GM12801 (cell line): ENCODE data around the gene NAA20.

ENCODE experiments used
- TF ChIP-seq, protein P1 (sequence below): IDR thresholded peaks from one replicate; pipeline ENCODE4 v1.5.1; 2011; ENCODE audit warnings: control low read depth; ENCODE audit not compliant: insufficient read length; ENCODE audit errors: extremely low read depth

The NAA20 gene

DNA sequence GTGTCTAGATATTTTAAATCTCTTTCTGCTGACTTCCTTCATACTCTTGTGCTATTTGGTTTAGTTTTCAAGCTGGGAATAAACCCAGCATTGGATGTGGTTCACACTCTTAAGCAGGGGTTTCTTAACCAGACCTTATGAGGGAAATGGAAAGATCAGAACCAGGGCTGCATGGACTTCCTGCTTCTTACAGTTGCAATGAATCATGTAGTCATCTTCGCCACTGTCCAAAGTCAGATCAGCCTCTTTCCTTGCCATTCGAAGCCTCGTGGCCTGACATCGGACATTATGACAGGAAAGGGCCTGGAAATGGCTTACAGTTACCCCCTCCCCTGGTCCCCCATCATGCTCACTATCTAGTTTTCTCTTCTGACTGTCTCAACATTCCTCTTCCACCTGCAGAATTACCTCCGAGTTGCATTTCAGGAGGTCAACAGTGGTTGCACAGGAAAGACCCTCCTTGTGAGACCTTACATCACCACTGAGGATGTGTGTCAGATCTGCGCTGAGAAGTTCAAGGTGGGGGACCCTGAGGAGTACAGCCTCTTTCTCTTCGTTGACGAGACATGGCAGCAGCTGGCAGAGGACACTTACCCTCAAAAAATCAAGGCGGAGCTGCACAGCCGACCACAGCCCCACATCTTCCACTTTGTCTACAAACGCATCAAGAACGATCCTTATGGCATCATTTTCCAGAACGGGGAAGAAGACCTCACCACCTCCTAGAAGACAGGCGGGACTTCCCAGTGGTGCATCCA lies 16.8 kb upstream of the NAA20 start:
- TF ChIP-seq, protein P1, sequence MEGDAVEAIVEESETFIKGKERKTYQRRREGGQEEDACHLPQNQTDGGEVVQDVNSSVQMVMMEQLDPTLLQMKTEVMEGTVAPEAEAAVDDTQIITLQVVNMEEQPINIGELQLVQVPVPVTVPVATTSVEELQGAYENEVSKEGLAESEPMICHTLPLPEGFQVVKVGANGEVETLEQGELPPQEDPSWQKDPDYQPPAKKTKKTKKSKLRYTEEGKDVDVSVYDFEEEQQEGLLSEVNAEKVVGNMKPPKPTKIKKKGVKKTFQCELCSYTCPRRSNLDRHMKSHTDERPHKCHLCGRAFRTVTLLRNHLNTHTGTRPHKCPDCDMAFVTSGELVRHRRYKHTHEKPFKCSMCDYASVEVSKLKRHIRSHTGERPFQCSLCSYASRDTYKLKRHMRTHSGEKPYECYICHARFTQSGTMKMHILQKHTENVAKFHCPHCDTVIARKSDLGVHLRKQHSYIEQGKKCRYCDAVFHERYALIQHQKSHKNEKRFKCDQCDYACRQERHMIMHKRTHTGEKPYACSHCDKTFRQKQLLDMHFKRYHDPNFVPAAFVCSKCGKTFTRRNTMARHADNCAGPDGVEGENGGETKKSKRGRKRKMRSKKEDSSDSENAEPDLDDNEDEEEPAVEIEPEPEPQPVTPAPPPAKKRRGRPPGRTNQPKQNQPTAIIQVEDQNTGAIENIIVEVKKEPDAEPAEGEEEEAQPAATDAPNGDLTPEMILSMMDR, result no peak

GRCh38 chr20:20002101-20002998 lies 14.8 kb upstream of the NAA20 start:
- TF ChIP-seq, protein P1, result no peak

GRCh38 chr20:20003031-20003954 lies 13.9 kb upstream of the NAA20 start:
- TF ChIP-seq, protein P1, result no peak

DNA sequence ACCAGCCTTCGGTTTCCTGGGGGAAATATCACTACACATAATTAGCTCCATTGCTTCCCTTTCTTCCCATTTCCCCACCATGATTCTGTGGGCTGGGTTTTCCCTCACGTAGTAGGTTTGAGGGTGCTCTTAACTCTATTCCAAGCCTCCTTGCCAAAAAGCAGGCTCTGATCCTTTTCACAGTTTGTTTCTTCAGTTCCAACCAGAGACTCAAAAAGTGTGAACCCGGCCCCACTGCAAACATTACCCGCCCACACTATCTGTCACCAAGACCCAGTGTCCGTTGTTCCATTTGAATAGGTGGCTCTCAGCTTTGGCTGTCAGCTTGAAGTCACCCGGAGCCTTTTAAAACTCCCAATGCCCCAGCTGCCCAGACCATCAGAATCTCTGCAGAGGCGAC lies 11.8 kb upstream of the NAA20 start:
- TF ChIP-seq, protein P1, result no peak

DNA sequence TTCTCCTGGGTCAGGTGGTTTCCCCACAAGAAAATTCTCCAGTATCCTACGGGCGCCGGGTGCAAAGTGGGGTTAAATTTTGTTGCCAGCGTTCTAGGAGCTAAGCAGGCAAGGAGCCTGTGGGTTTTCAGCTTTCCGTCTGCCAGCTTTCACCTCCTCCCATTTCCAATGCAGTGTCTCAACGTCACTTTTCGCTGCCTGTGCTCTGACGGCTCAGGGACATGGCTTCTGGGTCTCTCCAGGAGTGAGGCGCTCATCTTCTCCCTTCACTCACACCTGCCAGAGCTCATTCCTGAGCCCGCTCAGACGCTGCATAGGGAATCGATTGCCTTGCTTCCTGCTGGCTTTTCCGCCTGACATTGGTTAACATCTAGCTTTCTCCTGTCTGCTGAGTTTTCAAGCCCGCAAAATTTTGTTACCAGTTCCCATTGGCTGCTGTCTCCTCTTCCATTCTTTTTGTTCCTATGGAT lies 7.3 kb upstream of the NAA20 start:
- TF ChIP-seq, protein P1, result no peak

- TF ChIP-seq, protein P1, result no peak
Observed at GRCh38 chr20:20010639-20011500, 6.3 kb upstream of the NAA20 start.
